HG02885 (cell line): ENCODE results near the gene SNRNP35.
A peak's percentile ranks its signal among the peaks of the same experiment; 100 is the strongest.
"Not testable (repeated sequence)": the region's sequence is repeated elsewhere in the genome, so short reads cannot be mapped to it uniquely, and the experiment has no call there.

Source experiments
- ATAC-seq: cut with Tn5 transposase; IDR thresholded peaks from one replicate; pipeline ENCODE4 v1.9.1; 2021; ENCODE audit warnings: mild to moderate bottlenecking; ENCODE audit not compliant: unreplicated experiment, poor library complexity

SNRNP35 gene

GRCh38 chr12:123446333-123446713 is 11.6 kb upstream of the SNRNP35 start:
- no peak for ATAC-seq

GRCh38 chr12:123449249-123449733 is 8.6 kb upstream of the SNRNP35 start:
- ATAC-seq, result no peak

GRCh38 chr12:123449856-123450255 is 8.1 kb upstream of the SNRNP35 start:
- no peak for ATAC-seq

GRCh38 chr12:123450636-123451035 is 7.3 kb upstream of the SNRNP35 start:
- ATAC-seq, result no peak

- ATAC-seq, result not testable (repeated sequence)
Observed at GRCh38 chr12:123452276-123452550, 5.7 kb upstream of the SNRNP35 start.

GRCh38 chr12:123453165-123453564 is 4.8 kb upstream of the SNRNP35 start:
- no peak for ATAC-seq

GRCh38 chr12:123463174-123463573 is 5.2 kb downstream of the SNRNP35 start:
- not testable (repeated sequence) for ATAC-seq

GRCh38 chr12:123465084-123465483 is 7.1 kb downstream of the SNRNP35 start:
- ATAC-seq, result no peak

GRCh38 chr12:123468786-123469185 is 10.8 kb downstream of the SNRNP35 start:
- peak; percentile 59 for ATAC-seq

GRCh38 chr12:123469978-123470377 is 12.0 kb downstream of the SNRNP35 start:
- ATAC-seq, result no peak

- no peak for ATAC-seq
Observed at GRCh38 chr12:123471374-123472068, 13.6 kb downstream of the SNRNP35 start.

- ATAC-seq, result no peak
Observed at GRCh38 chr12:123472438-123472849, 14.5 kb downstream of the SNRNP35 start.

GRCh38 chr12:123474485-123475245 is 16.7 kb downstream of the SNRNP35 start:
- no peak for ATAC-seq

GRCh38 chr12:123475246-123475703 is 17.3 kb downstream of the SNRNP35 start:
- ATAC-seq, result no peak

- ATAC-seq, result no peak
Observed at GRCh38 chr12:123478069-123478468, 20.1 kb downstream of the SNRNP35 start.

- no peak for ATAC-seq
Observed at GRCh38 chr12:123478762-123479161, 20.8 kb downstream of the SNRNP35 start.

GRCh38 chr12:123479442-123480180 is 21.7 kb downstream of the SNRNP35 start:
- no peak for ATAC-seq

GRCh38 chr12:123481251-123481650 is 23.3 kb downstream of the SNRNP35 start:
- ATAC-seq, result not testable (repeated sequence)

GRCh38 chr12:123482876-123483275 is 24.9 kb downstream of the SNRNP35 start:
- no peak for ATAC-seq

GRCh38 chr12:123483602-123484248 is 25.8 kb downstream of the SNRNP35 start:
- ATAC-seq, result no peak

- ATAC-seq, result no peak
Observed at GRCh38 chr12:123485756-123486155, 27.8 kb downstream of the SNRNP35 start.
